Fibroblast of mammary gland (primary cell): ENCODE results near the gene CORO7.
"Not testable (repeated sequence)": the region's sequence is repeated elsewhere in the genome, so short reads cannot be mapped to it uniquely, and the experiment has no call there.

ENCODE experiments used
- DNase-seq: peaks from one replicate; pipeline ENCODE4 v3.0.0-alpha.2; 2010; ENCODE audit warnings: low read depth
- H3K4me3 ChIP-seq: 2 replicates; pipeline ENCODE4 v1.5.1; 2011; ENCODE audit warnings: low read depth, mild to moderate bottlenecking, low read length, moderate library complexity; ENCODE audit not compliant: control insufficient read depth
- CTCF ChIP-seq: conservative IDR thresholded peaks from 2 replicates; pipeline ENCODE4 v1.5.1; 2011; ENCODE audit warnings: low read depth, low read length, inconsistent platforms; ENCODE audit not compliant: control insufficient read depth, insufficient read depth

Gene CORO7

GRCh38 chr16:4336701-4337539 is 79.5 kb downstream of the CORO7 start:
- DNase-seq, result no peak
- no peak for TF ChIP-seq CTCF
- H3K4me3 ChIP-seq, result no peak overlapping the region

GRCh38 chr16:4334724-4335495 is 81.5 kb downstream of the CORO7 start:
- no peak for DNase-seq
- no peak overlapping the region for H3K4me3 ChIP-seq
- TF ChIP-seq CTCF, result no peak

- not testable (repeated sequence) for H3K4me3 ChIP-seq, DNase-seq
These were observed 82.7 kb downstream of the CORO7 start for GRCh38 chr16:4333714-4334113.

- no peak for DNase-seq
- no peak for TF ChIP-seq CTCF
- no peak overlapping the region for H3K4me3 ChIP-seq
These were observed 83.1 kb downstream of the CORO7 start for GRCh38 chr16:4333308-4333638.

- DNase-seq, result no peak
- no peak overlapping the region for H3K4me3 ChIP-seq
- no peak for TF ChIP-seq CTCF
These were observed 83.6 kb downstream of the CORO7 start for GRCh38 chr16:4332623-4333307.

GRCh38 chr16:4332083-4332482 is 84.3 kb downstream of the CORO7 start:
- no peak overlapping the region for H3K4me3 ChIP-seq
- DNase-seq, result no peak
- no peak for TF ChIP-seq CTCF

GRCh38 chr16:4330277-4330874 is 86.0 kb downstream of the CORO7 start:
- DNase-seq, result peak; percentile 68
- no peak overlapping the region for H3K4me3 ChIP-seq
- peak; percentile 91 for TF ChIP-seq CTCF
